HFFc6 (cell line): ENCODE data around the gene HAP1. TPM values are rescaled to one million over a fixed set of nuclear protein-coding genes. Genes with fewer than 3 reads are reported as not detected.

Experiments used
- DNase-seq: peaks from one replicate; pipeline ENCODE4 v3.0.0-alpha.2; 2018
- H3K27ac Mint-ChIP-seq: 2 replicates; pipeline ENCODE4 v1.8.0; 2020; ENCODE audit warnings: mild to moderate bottlenecking, mixed read lengths
- H3K27me3 Mint-ChIP-seq: 2 replicates; pipeline ENCODE4 v1.8.0; 2021; ENCODE audit warnings: mild to moderate bottlenecking, moderate library complexity, mixed read lengths; ENCODE audit not compliant: insufficient read depth
- H3K36me3 Mint-ChIP-seq: 2 replicates; pipeline ENCODE4 v1.8.0; 2021; ENCODE audit warnings: low read depth, mixed read lengths
- H3K4me1 Mint-ChIP-seq: 2 replicates; pipeline ENCODE4 v1.8.0; 2020; ENCODE audit warnings: low read depth, mixed read lengths
- H3K4me3 Mint-ChIP-seq: 2 replicates; pipeline ENCODE4 v1.8.0; 2020; ENCODE audit warnings: mild to moderate bottlenecking, moderate library complexity, mixed read lengths
- H3K9me3 Mint-ChIP-seq: 2 replicates; pipeline ENCODE4 v1.8.0; 2020; ENCODE audit warnings: mild to moderate bottlenecking, mixed read lengths
- total RNA-seq, 6 experiments: library from RNA; stranded (reverse); fragmentation: NEBNext Ultra II Directional; extraction: Animal tissue kit (Norgen Biotek cat#: 25700); gene quantifications; 2 replicates in 1 of 6; 3 replicates in 5 of 6; pipeline ENCODE4 v1.2.3, GENCODE V29; 2021
- TF ChIP-seq, protein P1 (sequence below): fragments of 200-600 bp; sonication (generic); IDR thresholded peaks from 2 replicates; pipeline ENCODE4 v1.5.0; 2021; ENCODE audit warnings: antibody characterized with exemption, mild to moderate bottlenecking

HAP1 gene
- total RNA-seq, 6 experiments from 2014 or later = 0.09 to 0.12 TPM; not detected in 4

DNA sequence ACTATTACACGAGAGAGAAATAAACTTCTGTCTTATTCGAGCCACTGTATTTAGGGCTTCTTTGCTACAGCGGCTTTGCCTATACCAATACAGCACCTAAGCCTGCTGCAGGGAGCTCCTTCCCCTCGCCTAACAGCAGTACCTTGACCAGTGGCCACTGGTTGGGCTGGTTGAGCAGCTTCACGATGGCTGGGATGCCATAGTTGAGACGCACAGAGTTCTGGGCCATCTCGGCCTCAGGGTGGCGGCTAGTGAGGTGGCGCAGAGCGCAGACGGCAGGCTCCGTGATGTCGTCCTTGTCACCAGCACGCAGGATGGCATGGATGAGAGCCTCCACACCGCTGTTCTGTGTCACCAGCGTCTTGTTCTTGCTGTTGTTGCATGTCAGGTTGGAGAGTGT lies 28.4 kb upstream of the HAP1 start:
- H3K36me3 Mint-ChIP-seq = no peaks in the 10 kb centered on the region
- H3K4me3 Mint-ChIP-seq = no peak overlapping the region
- H3K27ac Mint-ChIP-seq = no peak overlapping the region
- H3K4me1 Mint-ChIP-seq = no peaks in the 10 kb centered on the region
- no peaks in the 10 kb centered on the region for H3K9me3 Mint-ChIP-seq
- no peak for DNase-seq
- TF ChIP-seq, protein P1, sequence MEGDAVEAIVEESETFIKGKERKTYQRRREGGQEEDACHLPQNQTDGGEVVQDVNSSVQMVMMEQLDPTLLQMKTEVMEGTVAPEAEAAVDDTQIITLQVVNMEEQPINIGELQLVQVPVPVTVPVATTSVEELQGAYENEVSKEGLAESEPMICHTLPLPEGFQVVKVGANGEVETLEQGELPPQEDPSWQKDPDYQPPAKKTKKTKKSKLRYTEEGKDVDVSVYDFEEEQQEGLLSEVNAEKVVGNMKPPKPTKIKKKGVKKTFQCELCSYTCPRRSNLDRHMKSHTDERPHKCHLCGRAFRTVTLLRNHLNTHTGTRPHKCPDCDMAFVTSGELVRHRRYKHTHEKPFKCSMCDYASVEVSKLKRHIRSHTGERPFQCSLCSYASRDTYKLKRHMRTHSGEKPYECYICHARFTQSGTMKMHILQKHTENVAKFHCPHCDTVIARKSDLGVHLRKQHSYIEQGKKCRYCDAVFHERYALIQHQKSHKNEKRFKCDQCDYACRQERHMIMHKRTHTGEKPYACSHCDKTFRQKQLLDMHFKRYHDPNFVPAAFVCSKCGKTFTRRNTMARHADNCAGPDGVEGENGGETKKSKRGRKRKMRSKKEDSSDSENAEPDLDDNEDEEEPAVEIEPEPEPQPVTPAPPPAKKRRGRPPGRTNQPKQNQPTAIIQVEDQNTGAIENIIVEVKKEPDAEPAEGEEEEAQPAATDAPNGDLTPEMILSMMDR = no peak
- peaks cover 9% of the 10 kb centered on the region for H3K27me3 Mint-ChIP-seq

DNA sequence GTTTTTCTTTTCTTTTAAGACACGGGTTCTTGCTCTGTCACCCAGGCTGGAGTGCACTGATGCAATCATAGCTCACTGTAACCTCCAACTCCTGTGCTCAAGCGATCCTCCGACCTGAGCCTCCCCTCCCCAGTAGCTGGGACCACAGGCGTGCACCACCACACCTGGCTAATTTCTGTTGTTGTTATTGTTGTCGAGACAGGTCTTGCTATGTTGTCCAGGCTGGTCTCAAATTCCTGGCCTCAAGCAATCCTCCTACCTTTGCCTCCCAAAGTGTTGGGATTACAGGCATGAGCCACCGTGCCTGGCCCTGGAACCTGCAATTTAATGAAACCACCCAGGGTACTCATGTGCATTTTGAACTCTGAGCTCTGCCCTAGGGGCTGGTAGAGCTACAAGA lies 27.9 kb upstream of the HAP1 start:
- H3K36me3 Mint-ChIP-seq = no peaks in the 10 kb centered on the region
- TF ChIP-seq, protein P1 = no peak
- no peak overlapping the region for H3K4me3 Mint-ChIP-seq
- H3K27me3 Mint-ChIP-seq = peaks cover 9% of the 10 kb centered on the region
- no peak for DNase-seq
- H3K9me3 Mint-ChIP-seq = no peaks in the 10 kb centered on the region
- no peak overlapping the region for H3K27ac Mint-ChIP-seq
- H3K4me1 Mint-ChIP-seq = no peaks in the 10 kb centered on the region

DNA sequence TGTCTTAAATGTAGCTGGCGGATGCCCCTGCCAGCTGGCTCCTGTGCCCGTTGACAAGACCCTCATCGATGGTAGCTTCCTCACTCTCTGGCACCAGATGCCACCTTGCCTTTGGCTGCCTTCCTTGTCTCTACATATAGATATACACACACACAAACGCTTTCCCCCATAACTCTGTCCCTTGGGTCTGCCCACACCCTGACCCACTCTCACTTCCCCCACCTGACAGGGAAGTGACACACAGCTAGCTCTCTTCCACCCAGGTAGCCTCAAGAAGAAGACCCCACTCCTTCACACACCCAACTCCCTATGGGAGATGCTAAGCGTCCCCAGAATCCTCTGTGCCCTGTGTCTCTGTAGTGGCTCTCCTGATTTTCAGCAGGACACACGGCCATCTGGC lies 26.4 kb upstream of the HAP1 start:
- Mint-ChIP-seq H3K9me3 (no peaks in the 10 kb centered on the region), H3K27ac (no peak overlapping the region), H3K4me3 (no peak overlapping the region), H3K36me3 (no peaks in the 10 kb centered on the region), H3K27me3 (peaks cover 9% of the 10 kb centered on the region), H3K4me1 (no peaks in the 10 kb centered on the region)
- no peak for DNase-seq
- TF ChIP-seq, protein P1 = no peak

DNA sequence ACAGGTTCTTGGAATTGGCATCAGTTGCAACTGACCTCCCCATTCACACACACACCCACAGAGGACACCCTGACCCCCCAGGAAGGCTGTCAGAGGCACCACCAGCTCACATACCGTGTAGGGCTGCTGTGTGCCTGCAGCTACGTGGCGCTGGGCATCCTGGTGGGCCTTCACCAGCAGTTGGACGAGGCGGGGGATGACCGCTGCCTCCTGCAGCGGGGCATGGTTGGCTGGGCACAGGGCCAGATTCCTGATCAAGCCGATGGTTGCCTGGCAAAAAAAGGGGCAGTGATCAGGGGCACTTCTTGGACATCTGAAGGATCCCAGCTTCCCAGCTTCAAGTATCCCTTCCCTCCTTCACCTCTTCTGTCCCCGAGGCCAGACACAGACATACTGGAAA lies 24.2 kb upstream of the HAP1 start:
- DNase-seq = no peak
- Mint-ChIP-seq H3K27ac (no peak overlapping the region), H3K36me3 (no peaks in the 10 kb centered on the region), H3K27me3 (peaks cover 9% of the 10 kb centered on the region), H3K9me3 (no peaks in the 10 kb centered on the region), H3K4me3 (no peak overlapping the region), H3K4me1 (no peaks in the 10 kb centered on the region)
- TF ChIP-seq, protein P1 = no peak

DNA sequence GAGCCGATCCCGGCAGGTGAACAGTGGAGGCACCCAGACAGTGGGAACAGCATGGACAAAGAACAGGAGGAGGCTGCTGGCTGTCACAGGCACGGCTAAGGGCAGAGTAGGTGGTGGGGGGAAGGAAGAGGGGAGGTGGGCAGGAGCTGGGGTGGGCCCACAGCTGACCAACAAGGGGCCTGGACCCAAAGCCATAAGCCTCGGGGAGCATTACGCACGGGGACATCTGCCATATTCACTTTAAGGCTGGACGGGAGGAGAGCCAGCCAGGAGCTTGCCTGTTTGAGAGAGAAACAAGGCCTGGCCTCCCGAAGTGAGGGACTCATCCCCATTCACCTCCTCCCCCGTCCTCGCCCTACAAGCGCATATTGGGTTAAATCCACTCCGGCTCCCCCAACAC lies 19.6 kb upstream of the HAP1 start:
- peaks cover 14% of the 10 kb centered on the region for H3K27me3 Mint-ChIP-seq
- no peak overlapping the region for H3K4me3 Mint-ChIP-seq
- no peak overlapping the region for H3K27ac Mint-ChIP-seq
- H3K4me1 Mint-ChIP-seq = no peaks in the 10 kb centered on the region
- TF ChIP-seq, protein P1 = no peak
- H3K36me3 Mint-ChIP-seq = no peaks in the 10 kb centered on the region
- no peaks in the 10 kb centered on the region for H3K9me3 Mint-ChIP-seq
- no peak for DNase-seq

DNA sequence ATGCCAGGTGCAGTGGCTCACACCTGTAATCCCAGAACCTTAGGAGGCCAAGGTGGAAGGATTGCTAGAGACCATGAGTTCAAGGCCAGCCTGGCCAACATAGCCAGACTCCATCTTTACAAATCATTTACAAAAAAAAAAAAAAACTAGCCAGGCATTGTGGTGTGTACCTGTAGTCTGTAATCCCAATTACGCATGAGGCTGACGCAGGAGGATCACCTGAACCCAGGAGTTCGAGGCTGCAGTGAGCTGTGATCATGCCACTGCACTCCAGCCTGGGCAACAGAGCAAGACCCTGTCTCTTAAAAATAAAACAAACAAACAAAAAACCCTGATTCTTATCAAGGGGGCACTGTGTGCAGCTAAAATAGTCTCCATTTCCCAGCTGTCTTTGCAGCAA lies 16.8 kb upstream of the HAP1 start:
- Mint-ChIP-seq H3K36me3 (no peaks in the 10 kb centered on the region), H3K27ac (no peak overlapping the region), H3K4me3 (no peak overlapping the region), H3K27me3 (peaks cover 18% of the 10 kb centered on the region), H3K4me1 (no peaks in the 10 kb centered on the region), H3K9me3 (no peaks in the 10 kb centered on the region)
- TF ChIP-seq, protein P1 = no peak
- DNase-seq = no peak
